Endothelial cell of umbilical vein (primary cell): ENCODE measurements around the gene YBX1. TPM values are rescaled to one million over a fixed set of nuclear protein-coding genes. Genes with fewer than 3 reads are reported as not detected.

Experiments used
- BruUV-seq: library from RNA; stranded (reverse); fragments of 400-500 nt; replicated peaks from 2 replicates; lab custom pipeline; 2021; lab: Mats Ljungman, UMichigan
- CTCF ChIA-PET: fragments of 300-600, 350-600 bp; sonication (Branson Sonifier 250); formaldehyde crosslinking; loops from one replicate; lab custom pipeline; 2021; ENCODE audit warnings: antibody characterized with exemption, inconsistent platforms; lab: Charles Lee
- POLR2A ChIA-PET: fragments of 300-600, 350-600 bp; sonication (Branson Sonifier 250); formaldehyde crosslinking; loops from one replicate; lab custom pipeline; 2021; ENCODE audit warnings: antibody characterized with exemption, inconsistent platforms; lab: Charles Lee
- DNase-seq: peaks from one replicate; pipeline ENCODE4 v3.0.0-alpha.2; 2011; ENCODE audit warnings: low read depth, low spot score
- FAIRE-seq: peaks from 2 replicates; lab custom pipeline; 2011; peaks lifted over from hg19 to GRCh38; lab: Jason Lieb, UNC
- H2AFZ ChIP-seq: 2 replicates; pipeline ENCODE4 v1.6.0; 2012; ENCODE audit warnings: low read depth, low read length, control low read depth, inconsistent platforms
- H3K27ac ChIP-seq: 2 replicates; pipeline ENCODE4 v1.5.1; 2011; ENCODE audit warnings: low read depth, mild to moderate bottlenecking, control low read depth, low read length, moderate library complexity; ENCODE audit not compliant: insufficient read depth
- H3K27me3 ChIP-seq, 2 experiments: 2 replicates each; pipeline versions ENCODE4 v1.6.0 to v1.6.1; 2011; ENCODE audit warnings: low read length in 2 of 2, mixed read lengths in 1 of 2; ENCODE audit not compliant: control insufficient read depth in 2 of 2, insufficient read depth in 2 of 2
- H3K36me3 ChIP-seq, 2 experiments: 2 replicates in 1 of 2; 3 replicates in 1 of 2; pipeline ENCODE4 v1.5.1; 2011; ENCODE audit warnings: low read length in 2 of 2, mild to moderate bottlenecking in 1 of 2, moderate library complexity in 1 of 2; ENCODE audit not compliant: control insufficient read depth in 2 of 2, insufficient read depth in 2 of 2; ENCODE audit errors: extremely low read depth in 1 of 2
- H3K4me1 ChIP-seq: 3 replicates; pipeline ENCODE4 v1.5.1; 2011; ENCODE audit warnings: mild to moderate bottlenecking, low read length; ENCODE audit not compliant: control insufficient read depth, insufficient read depth; ENCODE audit errors: extremely low read depth
- H3K4me2 ChIP-seq: 2 replicates; pipeline ENCODE4 v1.6.1; 2011; ENCODE audit warnings: low read length, control low read depth, mixed read lengths; ENCODE audit not compliant: insufficient read depth
- H3K4me3 ChIP-seq, 3 experiments: fragments of 200-600 bp in 1 of 3; sonication (generic), shearing (Covaris generic) in 1 of 3; replicated peaks in 1 of 3; 2 replicates each; pipeline ENCODE4 v1.5.1; 2011 to 2016; ENCODE audit warnings: control low read depth in 3 of 3, low read length in 3 of 3, mild to moderate bottlenecking in 2 of 3, inconsistent platforms in 1 of 3, low read depth in 1 of 3, moderate library complexity in 1 of 3; ENCODE audit not compliant: insufficient read depth in 1 of 3
- H3K79me2 ChIP-seq: 2 replicates; pipeline ENCODE4 v1.6.0; 2012; ENCODE audit warnings: low read length, inconsistent platforms; ENCODE audit not compliant: control insufficient read depth, insufficient read depth
- H3K9ac ChIP-seq: replicated peaks from 2 replicates; pipeline ENCODE3; 2011; ENCODE audit warnings: low read length, control low read depth; ENCODE audit not compliant: insufficient read depth; ENCODE audit errors: extremely low read depth
- H3K9me1 ChIP-seq: replicated peaks from 3 replicates; pipeline ENCODE4 v1.6.0; 2011; ENCODE audit warnings: mild to moderate bottlenecking, low read length; ENCODE audit not compliant: control insufficient read depth, insufficient read depth; ENCODE audit errors: extremely low read depth
- H3K9me3 ChIP-seq: replicated peaks from 2 replicates; pipeline ENCODE4 v1.5.1; 2012; ENCODE audit warnings: low read length, inconsistent platforms; ENCODE audit not compliant: control insufficient read depth, insufficient read depth
- H4K20me1 ChIP-seq: replicated peaks from 2 replicates; pipeline ENCODE3; 2011; ENCODE audit warnings: mild to moderate bottlenecking, low read length; ENCODE audit not compliant: control insufficient read depth, insufficient read depth; ENCODE audit errors: extremely low read depth
- EZH2 ChIP-seq: IDR thresholded peaks from 2 replicates; pipeline ENCODE4 v1.6.1; 2012; ENCODE audit warnings: borderline replicate concordance, low read depth, mild to moderate bottlenecking, moderate library complexity, low read length, inconsistent platforms; ENCODE audit not compliant: severe bottlenecking
- FOS ChIP-seq: IDR thresholded peaks from 2 replicates; pipeline ENCODE4 v1.6.1; 2011; ENCODE audit warnings: mild to moderate bottlenecking, low read length, moderate library complexity, borderline replicate concordance; ENCODE audit not compliant: insufficient read depth
- GATA2 ChIP-seq: IDR thresholded peaks from 2 replicates; pipeline ENCODE4 v1.7.0; 2011; ENCODE audit warnings: low read depth, mild to moderate bottlenecking, moderate library complexity, mixed read lengths, low read length; ENCODE audit not compliant: insufficient read length, insufficient read depth
- JUN ChIP-seq: IDR thresholded peaks from 2 replicates; pipeline ENCODE4 v1.6.1; 2011; ENCODE audit warnings: borderline replicate concordance, low read depth; ENCODE audit not compliant: insufficient read length, insufficient read depth
- MYC ChIP-seq: IDR thresholded peaks from one replicate; pipeline ENCODE4 v1.6.1; 2011; ENCODE audit warnings: mild to moderate bottlenecking, low read depth, low read length
- POLR2A ChIP-seq: IDR thresholded peaks from 2 replicates; pipeline ENCODE4 v1.6.1; 2012; ENCODE audit warnings: low read depth, mild to moderate bottlenecking, control low read depth, low read length
- POLR2AphosphoS5 ChIP-seq: IDR thresholded peaks from 2 replicates; pipeline ENCODE4 v1.6.1; 2012; ENCODE audit warnings: low read depth, mild to moderate bottlenecking, control low read depth, low read length, moderate library complexity; ENCODE audit not compliant: insufficient read depth
- dilution Hi-C: fragments of 300-500 bp; cut with MboI; formaldehyde crosslinking; loops from one replicate; pipeline ENCODE4 v1.15.0; 2019; ENCODE audit warnings: low sequenced_read_pairs; ENCODE audit not compliant: extremely low pct_ligation_motif_present
- intact Hi-C: fragments of 100-400 bp; cut with micrococcal nuclease; formaldehyde crosslinking; loops from one replicate; pipeline ENCODE4 v1.10.0; 2022
- polyA plus RNA-seq, 4 experiments: library from polyadenylated mRNA; depleted of rRNA in 3 of 4; stranded (reverse) in 3 of 4; unstranded in 1 of 4; fragments of >200 nt; gene quantifications; 2 replicates each; pipeline versions ENCODE4 v1.2.1 to v1.2.3, GENCODE V29; 2011 to 2012; ENCODE audit warnings: missing spikeins in 1 of 4
- total RNA-seq: library from RNA; stranded (reverse); gene quantifications from 2 replicates; pipeline ENCODE4 v1.2.3, GENCODE V29; 2021
- TF ChIP-seq, protein P1 (sequence below), 2 donors: IDR thresholded peaks; 1 replicate in 1 of 2; 2 replicates in 1 of 2; pipeline ENCODE4 v1.5.1; 2011; ENCODE audit warnings: low read length in 2 of 2, mild to moderate bottlenecking in 2 of 2, moderate library complexity in 2 of 2, control low read depth in 1 of 2, inconsistent platforms in 1 of 2, low read depth in 1 of 2; ENCODE audit not compliant: insufficient read depth in 1 of 2; ENCODE audit errors: extremely low read depth in 1 of 2
- TF ChIP-seq, protein P2 (sequence below): IDR thresholded peaks from 2 replicates; pipeline ENCODE4 v1.6.1; 2011; ENCODE audit not compliant: insufficient read depth, insufficient read length

The YBX1 gene
- total and polyA plus RNA-seq, 2 donors (not counting 3 experiments of a cell fraction or from before 2014, with no cell fraction given) = 430 to 783 TPM

DNA sequence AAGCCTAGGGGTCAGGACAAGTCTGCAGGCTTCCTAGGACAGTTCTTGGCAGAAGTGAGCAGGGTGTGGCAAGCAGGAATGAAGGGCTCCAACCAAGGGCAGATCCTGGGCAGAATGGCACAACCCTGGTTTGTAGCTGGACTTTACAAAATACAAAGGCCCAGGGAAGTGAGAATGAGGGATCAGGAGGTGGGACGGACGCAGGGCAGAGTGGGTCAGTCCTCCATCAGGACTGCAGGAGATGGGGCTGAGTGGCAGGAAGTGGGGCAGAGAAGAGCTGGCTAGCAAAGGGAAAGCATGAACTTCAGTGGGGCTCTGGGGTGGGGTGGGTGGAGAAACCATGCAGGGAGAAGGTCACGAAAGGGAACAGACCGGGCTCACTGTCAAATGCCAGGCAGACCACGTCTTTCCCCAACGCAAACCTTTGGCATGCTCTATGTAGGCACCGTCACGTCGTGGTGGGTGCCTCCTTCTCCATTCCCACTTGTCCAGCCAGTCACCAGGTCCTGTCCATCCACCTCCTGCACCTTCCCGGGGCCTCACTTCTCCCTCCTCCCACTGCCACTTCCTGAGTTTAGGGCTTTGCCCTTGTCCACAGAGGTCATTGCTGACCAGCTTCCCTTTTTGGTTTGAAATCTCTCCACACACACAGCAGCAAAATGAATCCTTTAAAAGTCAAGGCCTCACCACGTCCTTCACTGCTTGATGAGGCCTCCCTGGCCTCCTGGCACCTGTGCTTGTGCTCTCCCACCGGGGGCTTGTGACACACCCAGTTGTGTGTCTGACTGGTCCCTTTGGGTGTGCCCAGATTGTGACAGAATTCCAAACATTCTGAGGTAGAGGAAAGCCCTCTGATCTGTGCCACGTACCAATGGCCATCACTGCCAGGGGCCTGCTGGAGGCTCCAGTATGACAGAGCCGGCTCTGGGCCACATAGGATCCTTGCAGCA is 66.5 kb downstream of the YBX1 start:
- intact Hi-C loops = no loop called here
- dilution Hi-C loops = no loop called here
- POLR2A ChIA-PET = no interaction called here
- H3K79me2 ChIP-seq = no peaks in the 10 kb centered on the region
- no peak overlapping the region for H3K4me2 ChIP-seq
- H4K20me1 ChIP-seq = no peaks in the 10 kb centered on the region
- H3K27ac ChIP-seq = no peak overlapping the region
- no peaks in the 10 kb centered on the region for H3K9me3 ChIP-seq
- FAIRE-seq = no peak
- H3K9me1 ChIP-seq = no peaks in the 10 kb centered on the region
- no peaks in the 10 kb centered on the region for H3K27me3 ChIP-seq
- BruUV-seq = no TSS peak
- H3K9ac ChIP-seq = no peak overlapping the region
- no peak for DNase-seq
- H3K36me3 ChIP-seq = peaks cover 12 to 51% of the 10 kb centered on the region in 2 experiments
- CTCF ChIA-PET = interaction anchor here (0.6 to 3.0 kb wide), 7 partner anchors 9 to 405 kb away, joined by 3 to 18 read pairs (median 6); partner anchors contain the start of gene CLDN19
- TF ChIP-seq, protein P1, sequence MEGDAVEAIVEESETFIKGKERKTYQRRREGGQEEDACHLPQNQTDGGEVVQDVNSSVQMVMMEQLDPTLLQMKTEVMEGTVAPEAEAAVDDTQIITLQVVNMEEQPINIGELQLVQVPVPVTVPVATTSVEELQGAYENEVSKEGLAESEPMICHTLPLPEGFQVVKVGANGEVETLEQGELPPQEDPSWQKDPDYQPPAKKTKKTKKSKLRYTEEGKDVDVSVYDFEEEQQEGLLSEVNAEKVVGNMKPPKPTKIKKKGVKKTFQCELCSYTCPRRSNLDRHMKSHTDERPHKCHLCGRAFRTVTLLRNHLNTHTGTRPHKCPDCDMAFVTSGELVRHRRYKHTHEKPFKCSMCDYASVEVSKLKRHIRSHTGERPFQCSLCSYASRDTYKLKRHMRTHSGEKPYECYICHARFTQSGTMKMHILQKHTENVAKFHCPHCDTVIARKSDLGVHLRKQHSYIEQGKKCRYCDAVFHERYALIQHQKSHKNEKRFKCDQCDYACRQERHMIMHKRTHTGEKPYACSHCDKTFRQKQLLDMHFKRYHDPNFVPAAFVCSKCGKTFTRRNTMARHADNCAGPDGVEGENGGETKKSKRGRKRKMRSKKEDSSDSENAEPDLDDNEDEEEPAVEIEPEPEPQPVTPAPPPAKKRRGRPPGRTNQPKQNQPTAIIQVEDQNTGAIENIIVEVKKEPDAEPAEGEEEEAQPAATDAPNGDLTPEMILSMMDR (IDR thresholded peaks at IDR 0.05; ENCODE audit: extremely low read depth in 1 of 2, insufficient read depth in 1 of 2, low read depth in 1 of 2, low read length in 2 of 2) = no peak
- no peak for TF ChIP-seq MYC
- TF ChIP-seq, protein P2, sequence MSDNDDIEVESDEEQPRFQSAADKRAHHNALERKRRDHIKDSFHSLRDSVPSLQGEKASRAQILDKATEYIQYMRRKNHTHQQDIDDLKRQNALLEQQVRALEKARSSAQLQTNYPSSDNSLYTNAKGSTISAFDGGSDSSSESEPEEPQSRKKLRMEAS = no peak
- no peak for TF ChIP-seq FOS
- TF ChIP-seq JUN = no peak
- no peak for TF ChIP-seq GATA2
- no peak for TF ChIP-seq POLR2A
- no peak for TF ChIP-seq EZH2
- TF ChIP-seq POLR2AphosphoS5 = no peak
- H3K4me3 ChIP-seq = no peak overlapping the region
- H2AFZ ChIP-seq = no peak overlapping the region
- no peaks in the 10 kb centered on the region for H3K4me1 ChIP-seq
